Ishikawa (cell line): ENCODE measurements around the gene GDF15.

Source experiments
- CREB1 ChIP-seq: IDR thresholded peaks from 2 replicates; pipeline ENCODE4 v1.6.1; 2012; ENCODE audit warnings: low read depth
- EP300 ChIP-seq: IDR thresholded peaks from 2 replicates; pipeline ENCODE4 v1.6.1; 2012; ENCODE audit warnings: borderline replicate concordance
- FOXM1 ChIP-seq: IDR thresholded peaks from 2 replicates; pipeline ENCODE4 v1.6.1; 2012; ENCODE audit warnings: low read depth, borderline replicate concordance
- TAF1 ChIP-seq: IDR thresholded peaks from 2 replicates; pipeline ENCODE4 v1.6.1; 2012; ENCODE audit warnings: low read depth, mild to moderate bottlenecking
- TCF12 ChIP-seq: IDR thresholded peaks from 2 replicates; pipeline ENCODE4 v1.6.1; 2012; ENCODE audit warnings: low read depth
- TEAD4 ChIP-seq: IDR thresholded peaks from 2 replicates; pipeline ENCODE4 v1.6.1; 2012
- ZBTB7A ChIP-seq: IDR thresholded peaks from 2 replicates; pipeline ENCODE4 v1.6.1; 2012; ENCODE audit warnings: low read depth
- TF ChIP-seq, protein P1 (sequence below): IDR thresholded peaks from 2 replicates; pipeline ENCODE4 v1.6.1; 2012
- TF ChIP-seq, protein P2 (sequence below): IDR thresholded peaks from 2 replicates; pipeline ENCODE4 v1.6.1; 2012; ENCODE audit warnings: low read depth, mild to moderate bottlenecking
- TF ChIP-seq, protein P3 (sequence below): IDR thresholded peaks from 2 replicates; pipeline ENCODE4 v1.6.1; 2012

DNA sequence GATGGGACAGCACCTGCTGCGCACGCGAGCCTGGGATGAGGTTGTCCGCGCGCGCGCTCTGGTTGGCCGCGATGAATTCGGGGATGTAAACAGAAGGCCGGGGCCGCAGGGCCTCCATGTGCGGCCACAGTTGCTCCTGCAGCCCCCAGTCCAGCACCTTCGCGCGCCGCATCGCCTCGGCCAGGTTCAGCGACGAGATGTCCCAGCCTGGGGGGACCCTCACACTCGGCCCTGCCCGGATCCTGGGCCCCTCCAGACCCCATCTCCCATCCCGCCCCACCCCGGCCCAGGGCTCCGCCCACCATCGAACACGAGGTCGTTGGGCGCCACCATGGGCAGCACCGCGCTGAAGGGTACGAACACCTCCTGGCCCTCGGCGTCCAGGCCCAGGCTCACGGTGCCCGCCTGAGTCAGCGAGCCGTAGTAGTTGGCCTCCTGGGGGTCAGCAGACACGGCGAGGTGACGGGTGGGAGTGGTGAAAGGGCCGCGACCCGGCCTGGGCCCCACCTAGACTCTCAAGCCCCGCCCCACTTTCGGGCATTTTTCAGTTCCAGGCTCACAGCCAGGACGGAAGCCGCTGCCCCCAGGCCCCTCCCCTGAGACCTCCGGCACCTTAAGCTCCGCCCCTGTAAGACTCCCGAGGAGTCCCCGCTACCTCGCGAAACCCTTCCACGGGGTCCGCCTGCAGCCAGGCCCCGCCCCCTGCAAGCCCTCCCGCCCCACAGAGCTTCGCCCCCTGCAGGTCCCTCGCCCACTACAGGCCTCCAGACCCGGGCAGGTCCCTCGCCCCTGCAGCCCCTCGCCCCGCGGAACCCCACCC is 50.9 kb downstream of the GDF15 start:
- TF ChIP-seq, protein P1, sequence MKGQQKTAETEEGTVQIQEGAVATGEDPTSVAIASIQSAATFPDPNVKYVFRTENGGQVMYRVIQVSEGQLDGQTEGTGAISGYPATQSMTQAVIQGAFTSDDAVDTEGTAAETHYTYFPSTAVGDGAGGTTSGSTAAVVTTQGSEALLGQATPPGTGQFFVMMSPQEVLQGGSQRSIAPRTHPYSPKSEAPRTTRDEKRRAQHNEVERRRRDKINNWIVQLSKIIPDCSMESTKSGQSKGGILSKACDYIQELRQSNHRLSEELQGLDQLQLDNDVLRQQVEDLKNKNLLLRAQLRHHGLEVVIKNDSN = no peak
- TF ChIP-seq, protein P2, sequence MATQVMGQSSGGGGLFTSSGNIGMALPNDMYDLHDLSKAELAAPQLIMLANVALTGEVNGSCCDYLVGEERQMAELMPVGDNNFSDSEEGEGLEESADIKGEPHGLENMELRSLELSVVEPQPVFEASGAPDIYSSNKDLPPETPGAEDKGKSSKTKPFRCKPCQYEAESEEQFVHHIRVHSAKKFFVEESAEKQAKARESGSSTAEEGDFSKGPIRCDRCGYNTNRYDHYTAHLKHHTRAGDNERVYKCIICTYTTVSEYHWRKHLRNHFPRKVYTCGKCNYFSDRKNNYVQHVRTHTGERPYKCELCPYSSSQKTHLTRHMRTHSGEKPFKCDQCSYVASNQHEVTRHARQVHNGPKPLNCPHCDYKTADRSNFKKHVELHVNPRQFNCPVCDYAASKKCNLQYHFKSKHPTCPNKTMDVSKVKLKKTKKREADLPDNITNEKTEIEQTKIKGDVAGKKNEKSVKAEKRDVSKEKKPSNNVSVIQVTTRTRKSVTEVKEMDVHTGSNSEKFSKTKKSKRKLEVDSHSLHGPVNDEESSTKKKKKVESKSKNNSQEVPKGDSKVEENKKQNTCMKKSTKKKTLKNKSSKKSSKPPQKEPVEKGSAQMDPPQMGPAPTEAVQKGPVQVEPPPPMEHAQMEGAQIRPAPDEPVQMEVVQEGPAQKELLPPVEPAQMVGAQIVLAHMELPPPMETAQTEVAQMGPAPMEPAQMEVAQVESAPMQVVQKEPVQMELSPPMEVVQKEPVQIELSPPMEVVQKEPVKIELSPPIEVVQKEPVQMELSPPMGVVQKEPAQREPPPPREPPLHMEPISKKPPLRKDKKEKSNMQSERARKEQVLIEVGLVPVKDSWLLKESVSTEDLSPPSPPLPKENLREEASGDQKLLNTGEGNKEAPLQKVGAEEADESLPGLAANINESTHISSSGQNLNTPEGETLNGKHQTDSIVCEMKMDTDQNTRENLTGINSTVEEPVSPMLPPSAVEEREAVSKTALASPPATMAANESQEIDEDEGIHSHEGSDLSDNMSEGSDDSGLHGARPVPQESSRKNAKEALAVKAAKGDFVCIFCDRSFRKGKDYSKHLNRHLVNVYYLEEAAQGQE = no peak
- TF ChIP-seq CREB1 = no peak
- TF ChIP-seq, protein P3, sequence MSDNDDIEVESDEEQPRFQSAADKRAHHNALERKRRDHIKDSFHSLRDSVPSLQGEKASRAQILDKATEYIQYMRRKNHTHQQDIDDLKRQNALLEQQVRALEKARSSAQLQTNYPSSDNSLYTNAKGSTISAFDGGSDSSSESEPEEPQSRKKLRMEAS = 0 out of 2 replicates have a peak, but pooled peaks have one; percentile 33
- no peak for TF ChIP-seq EP300
- no peak for TF ChIP-seq TCF12
- no peak for TF ChIP-seq TEAD4
- no peak for TF ChIP-seq FOXM1
- no peak for TF ChIP-seq ZBTB7A
- TF ChIP-seq TAF1 = no peak
